Fibroblast of upper back skin (primary cell): ENCODE measurements around the gene CLIP2.
"Not testable (repeated sequence)": the region's sequence is repeated elsewhere in the genome, so short reads cannot be mapped to it uniquely, and the experiment has no call there.

Experiments
- DNase-seq: peaks from one replicate; pipeline ENCODE4 v3.0.0-alpha.2; 2013

The CLIP2 gene

DNA sequence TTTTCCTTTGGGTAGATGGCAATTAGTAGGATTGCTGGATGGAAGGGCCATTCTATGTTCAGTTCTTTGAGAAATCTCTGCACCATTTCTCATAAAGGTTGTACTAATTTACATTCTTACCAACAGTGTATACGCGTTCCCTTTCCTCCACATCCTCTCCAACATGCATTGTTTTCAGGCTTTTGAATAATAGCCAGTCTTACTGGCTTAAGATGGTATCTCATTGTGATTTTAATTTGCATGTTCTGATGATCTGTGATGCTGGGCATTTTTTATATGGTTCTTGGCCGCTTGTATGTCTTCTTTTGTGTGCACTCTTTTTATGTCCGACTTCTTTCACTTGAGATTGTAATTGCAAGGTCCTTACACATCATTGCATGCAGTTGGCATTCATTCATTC lies 11.7 kb downstream of the CLIP2 start:
- no peak for DNase-seq

DNA sequence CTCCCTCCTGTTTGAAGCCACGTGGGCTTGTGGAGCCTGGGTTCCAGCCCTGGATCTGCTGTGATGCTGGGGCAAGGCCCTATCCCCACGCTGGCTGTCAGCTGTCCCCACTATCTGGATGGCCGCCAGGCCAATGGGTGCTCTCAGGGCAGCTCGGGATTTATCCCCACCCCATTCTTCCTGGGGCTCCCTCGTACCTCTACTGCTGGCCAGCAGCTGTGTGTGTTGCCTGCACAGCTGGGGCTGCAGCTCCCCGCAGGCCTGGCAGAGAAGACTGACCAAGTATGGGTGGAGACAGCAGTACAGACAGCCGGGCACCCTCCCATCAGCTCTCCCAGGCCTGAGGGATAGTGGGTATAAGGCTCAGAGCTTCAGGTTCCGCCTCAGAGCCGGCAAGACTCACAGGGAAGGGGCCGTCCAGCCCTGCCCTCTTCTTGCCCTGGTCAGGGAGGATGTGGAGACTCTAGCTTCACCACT lies 13.6 kb downstream of the CLIP2 start:
- DNase-seq, result no peak

DNA sequence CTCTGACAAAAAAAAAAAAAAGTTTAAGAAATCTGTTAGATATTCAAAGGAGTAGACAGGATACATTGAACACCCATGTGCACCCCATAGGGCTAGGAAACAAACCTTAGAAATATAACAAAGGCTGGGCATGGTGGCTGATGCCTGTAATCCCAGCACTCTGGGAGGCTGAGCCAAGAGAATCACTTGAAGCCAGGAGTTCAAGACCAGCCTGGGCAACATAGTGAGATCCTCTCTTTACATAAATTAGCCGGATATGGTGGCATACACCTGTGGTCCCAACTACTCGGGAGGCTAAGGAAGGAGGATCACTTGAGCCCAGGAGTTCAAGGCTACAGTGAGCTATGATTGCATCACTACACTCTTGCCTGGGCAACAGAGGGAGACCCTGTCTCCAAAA lies 15.3 kb downstream of the CLIP2 start:
- no peak for DNase-seq

DNA sequence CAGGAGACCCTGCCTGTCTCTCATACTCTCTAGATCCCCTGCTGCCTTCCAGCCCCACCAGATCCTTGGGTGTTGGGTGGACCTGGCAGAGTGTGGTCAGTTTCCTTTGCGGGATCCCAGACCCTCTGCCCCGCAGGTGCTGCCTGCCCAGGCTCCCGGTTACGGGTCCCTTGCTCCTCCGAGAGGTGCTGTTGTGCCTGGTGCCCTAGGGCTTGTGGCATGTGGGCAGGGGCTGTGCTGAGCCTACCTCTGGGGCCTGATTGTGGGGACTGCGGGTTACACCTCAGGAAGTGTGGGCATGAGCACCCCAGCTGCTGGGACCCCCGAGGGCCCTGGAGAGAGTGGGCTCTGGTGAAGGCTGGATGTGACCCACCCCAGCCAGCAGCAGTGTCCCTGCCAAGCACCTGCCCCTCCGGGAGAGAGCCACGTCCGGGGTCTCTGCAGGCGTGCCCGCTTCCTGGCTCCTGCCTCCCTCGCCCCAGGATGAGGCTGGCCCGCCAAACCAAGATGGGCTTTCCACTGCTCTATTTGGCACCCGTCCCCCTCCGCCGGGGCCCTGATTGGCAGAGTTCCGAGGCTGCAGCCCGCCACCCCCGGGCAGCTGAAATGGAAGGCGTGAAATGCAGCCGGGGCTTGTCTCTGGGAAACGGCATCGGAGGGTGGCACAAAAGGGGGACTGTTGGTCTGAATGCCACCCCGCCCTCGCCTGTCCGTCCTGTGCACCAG lies 17.0 kb downstream of the CLIP2 start:
- DNase-seq, result no peak

DNA sequence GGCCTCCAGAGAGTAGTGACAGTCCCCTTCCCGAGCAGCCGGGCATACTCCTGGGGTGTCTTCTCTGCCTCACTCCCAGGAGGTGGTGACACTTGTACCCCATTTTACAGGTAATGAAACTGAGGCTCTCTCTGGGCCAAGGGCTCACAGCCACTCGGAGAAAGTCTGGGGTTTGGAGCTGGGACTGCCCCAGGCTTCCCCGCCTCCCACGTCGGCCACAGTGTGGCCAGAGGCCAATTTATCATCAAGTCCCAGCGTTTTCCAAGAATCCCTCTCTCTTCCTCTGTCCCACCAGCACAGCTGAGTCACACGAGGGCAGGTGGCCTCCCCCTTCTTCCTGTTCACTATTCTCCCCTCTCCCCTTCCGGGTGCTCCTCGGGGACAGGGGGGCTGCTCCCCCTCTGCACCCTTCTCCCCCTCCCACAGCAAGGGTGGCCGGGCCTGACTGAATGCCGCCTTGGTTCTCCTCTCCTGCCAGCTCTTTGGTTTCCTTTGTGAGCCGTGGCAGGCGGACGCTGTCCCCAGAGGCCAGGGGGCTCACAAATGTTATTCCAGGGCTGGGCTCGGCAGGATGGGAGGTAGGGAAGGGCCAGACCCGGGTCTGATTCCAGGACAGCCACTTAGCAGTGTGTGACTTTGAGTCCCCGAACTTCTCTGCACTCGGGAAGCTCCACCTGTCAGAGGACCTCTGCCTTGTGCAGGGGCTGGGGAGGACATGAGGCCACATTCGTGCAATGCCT lies 17.7 kb downstream of the CLIP2 start:
- DNase-seq, result peak; percentile 76

DNA sequence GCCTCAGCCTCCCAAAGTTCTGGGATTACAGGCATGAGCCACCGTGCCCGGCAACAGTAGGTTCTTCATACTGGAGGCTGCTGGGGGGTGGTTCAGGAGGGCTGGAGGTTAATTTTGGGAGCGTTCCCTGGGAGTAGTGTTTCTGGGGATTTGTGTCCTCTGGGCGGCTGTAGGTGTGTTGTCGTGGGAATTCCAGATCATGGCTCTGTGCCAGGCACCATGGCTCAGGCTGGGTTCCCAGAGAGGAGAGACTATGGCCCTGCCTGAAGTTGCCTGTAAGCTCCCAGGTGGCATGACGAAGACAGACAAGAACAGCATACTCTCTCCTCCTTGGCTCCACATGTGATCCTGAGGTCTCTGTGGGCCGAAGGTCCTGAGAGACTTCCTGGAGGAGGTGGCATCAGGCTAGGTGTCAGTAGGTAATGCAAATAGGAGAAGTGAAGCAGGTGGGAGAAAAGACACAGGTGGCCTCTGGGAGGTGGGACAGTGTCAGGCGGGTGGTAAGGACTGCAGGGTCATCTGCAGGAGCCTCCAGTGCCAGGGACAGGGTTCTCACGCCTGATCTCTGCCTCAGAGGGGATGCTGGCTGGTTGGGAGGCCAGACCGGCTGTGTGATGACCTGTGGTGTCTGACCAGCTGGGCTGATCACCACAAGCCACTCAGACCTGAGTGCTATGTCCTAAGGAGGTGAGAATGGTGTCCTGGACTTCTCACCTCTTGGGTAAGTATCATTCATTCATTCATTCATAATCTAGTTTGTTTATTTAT lies 18.7 kb downstream of the CLIP2 start:
- DNase-seq, result no peak

DNA sequence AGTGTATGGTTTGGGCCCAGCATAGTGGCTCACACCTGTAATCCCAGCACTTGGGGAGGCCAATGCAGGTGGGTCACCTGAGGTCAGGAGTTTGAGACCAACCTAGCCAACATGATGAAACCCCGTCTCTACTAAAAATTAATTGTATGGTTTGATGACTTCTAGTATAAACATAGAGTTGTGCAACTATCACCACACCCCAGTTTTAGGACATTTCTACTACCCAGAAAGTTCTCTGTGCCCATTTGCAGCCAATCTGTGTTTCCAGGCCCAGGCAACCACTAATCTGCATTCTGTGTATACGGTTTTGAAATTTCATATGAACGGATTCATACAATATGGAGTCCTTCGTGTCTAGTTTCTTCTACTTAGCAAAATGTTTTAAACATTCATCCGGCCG lies 20.0 kb downstream of the CLIP2 start:
- DNase-seq, result no peak

DNA sequence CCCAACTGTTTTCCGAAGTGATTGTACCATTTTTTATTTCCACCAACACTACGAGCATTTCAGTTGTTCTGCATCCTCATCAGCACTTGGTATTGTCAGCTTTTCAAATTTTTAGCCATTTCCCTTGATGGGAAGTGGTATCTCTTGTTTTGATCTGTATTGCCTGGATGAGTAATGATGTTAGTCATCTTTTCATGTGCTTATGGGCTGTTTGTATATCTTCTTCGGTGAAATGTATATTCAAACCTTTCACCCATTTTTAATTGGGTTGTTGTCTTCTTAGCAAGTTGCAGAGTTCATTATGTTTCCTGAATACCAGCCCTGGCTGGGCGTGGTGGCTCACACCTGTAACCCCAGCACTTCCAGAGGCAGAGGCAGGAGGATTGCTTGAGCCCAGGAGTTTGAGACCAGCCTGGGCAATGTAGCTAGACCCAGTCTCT lies 22.1 kb downstream of the CLIP2 start:
- no peak for DNase-seq

DNA sequence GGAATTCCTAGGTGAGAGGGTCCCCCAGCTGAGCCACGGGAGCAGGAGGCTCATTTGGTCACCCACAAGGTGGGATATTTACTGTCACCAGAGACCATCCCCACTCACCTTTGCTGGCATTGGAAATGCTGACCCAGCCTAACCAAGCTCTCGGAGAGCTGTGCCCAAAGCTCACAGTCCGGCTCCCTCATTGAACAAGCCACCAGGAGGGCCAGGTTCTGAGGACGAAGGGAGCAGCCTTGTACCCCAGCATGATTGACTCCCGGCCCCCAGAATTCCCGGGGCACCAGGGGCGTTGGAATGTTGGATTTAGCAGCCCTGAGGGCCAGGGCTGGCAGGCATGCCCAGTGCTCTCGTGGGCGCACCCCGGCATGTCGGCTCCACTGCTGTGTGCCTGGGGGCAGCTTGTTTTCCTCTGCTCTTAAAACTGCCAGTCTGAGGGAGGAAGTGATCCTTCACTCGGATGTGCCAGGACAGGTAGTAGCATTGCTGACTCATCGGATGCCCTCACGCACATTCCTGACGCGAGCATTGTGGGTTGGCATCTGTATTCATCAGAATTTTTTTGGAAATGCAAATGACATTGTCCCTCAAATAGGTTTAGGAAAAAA lies 23.3 kb downstream of the CLIP2 start:
- no peak for DNase-seq

DNA sequence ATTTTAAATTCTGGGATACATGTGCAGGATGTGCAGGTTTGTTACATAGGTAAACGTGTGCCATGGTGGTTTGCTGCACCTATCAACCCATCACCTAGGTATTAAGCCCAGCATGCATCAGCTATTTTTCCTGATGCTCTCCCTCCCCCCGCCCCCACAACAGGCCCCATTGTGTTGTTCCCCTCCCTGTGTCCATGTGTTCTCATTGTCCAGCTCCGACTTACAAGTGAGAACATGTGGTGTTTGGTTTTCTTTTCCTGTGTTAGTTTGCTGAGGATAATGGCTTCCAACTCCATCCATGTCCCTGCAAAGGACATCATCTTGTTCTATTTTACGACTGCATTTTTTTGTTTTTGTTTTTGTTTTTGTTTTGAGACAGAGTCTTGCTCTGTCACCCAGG lies 26.7 kb downstream of the CLIP2 start:
- not testable (repeated sequence) for DNase-seq

DNA sequence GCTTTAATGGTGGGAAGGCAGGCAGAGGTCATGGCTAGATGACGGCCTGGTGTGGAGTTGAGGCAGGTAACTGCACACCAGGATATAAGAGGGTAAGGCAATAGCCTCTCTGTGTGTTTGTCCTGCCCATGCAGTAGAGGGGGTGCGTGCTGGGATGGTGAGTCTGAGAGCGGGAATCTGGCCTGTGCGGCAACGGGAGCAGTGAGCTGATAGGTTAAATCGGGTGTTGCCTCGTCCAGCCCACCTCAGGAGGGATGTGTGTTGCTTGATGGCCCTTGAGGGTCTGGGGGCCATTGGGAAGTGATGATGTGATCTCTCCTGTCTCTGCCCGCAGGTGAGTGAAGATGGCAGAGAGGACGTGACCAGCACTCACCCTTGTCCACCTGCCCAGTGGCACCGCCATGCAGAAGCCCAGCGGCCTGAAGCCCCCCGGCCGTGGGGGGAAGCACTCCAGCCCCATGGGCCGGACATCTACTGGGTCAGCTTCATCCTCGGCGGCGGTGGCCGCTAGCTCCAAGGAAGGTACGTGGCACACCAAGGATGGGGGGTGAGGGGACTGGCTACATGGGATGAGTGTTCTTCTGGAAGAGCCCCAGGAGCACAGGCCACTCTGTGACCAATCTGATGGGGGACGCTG lies 28.1 kb downstream of the CLIP2 start:
- no peak for DNase-seq

DNA sequence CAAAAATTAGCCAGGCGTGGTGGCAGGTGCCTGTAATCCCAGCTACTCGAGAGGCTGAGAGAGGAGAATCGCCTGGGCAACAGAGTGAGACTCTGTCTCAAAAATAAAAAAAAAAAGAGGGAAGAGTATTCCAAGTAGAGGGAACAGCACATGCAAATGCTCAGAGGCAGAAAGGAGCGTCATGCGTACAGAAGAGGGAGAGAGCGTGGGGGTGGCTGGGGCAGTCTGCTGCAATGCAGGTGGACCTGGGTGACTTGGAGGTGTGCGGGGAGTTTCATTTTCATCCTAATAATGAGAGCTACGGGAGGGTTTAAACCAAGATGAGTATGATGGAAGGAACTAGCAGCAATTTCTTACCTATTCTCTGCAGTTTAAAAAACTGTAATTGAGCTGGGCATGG lies 28.8 kb downstream of the CLIP2 start:
- no peak for DNase-seq

DNA sequence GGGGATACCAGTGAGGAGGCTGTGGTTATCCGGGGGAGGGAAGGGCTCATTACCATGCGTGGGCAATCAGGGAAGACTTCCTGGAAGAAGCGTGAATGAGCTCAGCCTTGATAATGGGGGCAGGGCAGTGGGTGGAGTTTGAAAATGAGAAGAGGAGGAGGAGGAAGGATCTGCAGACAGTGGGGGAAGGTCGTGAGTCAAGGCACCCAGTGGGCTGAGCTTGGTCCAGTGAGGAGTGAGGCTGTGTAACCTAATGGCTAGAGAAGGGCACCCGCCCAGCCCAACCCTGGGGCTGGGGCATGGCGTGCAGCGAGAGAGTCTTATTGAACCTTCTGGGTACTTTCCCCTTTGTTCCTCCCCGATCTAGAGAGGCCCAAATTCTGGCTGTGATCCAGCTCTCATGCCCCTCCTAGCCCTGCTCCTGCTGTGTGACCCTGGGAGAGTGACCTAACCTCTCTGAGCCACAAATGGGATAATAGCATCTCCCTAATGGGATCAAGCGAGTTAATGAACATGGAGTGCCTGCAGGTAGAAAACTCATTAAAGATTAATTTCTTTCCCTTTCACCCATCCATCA lies 31.5 kb downstream of the CLIP2 start:
- no peak for DNase-seq

DNA sequence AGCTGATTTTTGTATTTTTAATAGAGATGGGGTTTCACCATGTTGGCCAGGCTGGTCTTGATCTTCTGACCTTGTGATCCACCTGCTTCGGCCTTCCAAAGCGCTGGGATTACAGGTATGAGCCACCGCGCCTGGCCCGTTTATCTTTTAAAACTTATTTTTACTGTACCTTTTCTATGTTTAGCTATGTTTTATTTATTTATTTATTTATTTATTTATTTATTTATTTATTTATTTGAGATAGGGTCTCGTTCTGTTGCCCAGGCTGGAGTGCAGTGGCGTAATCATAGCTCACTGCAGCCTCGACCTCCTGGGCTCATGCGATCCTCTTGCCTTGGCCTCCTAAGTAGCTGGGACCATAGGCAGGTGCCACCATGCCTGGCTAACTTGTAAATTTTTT lies 33.7 kb downstream of the CLIP2 start:
- DNase-seq, result not testable (repeated sequence)

DNA sequence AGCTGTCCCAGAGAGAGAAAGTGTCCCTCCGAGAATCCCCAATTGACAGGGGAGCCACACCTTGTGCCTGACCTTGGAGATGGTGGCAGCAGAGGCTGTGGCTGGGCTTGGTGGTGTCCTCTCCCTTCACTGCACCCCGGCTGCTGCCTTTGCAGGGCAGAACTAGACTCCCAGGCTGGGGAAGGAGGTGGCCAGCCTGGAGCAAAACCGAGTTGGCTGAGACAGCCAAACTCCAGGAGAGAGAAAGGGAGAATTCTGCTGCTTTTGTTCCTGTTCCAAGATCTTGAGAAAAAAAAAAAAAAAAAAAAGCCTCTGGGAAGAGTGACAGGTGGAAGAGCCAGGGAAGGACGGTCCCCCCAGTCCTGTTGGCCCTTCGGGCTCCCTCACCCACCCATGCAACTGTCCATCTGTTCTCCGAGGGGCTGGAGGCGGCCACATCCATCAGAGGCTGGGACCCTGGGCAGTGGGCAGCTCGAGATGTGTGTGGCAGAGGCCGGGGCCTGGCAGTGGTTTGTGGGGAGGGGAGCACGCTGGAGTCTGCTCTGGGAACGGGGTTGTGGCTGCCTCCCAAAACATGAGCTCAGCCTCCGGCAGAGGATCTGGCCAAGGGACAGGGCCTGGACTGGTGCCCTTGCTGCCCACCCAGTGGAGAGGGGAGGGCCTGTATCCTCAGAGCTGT lies 35.5 kb downstream of the CLIP2 start:
- DNase-seq, result no peak

DNA sequence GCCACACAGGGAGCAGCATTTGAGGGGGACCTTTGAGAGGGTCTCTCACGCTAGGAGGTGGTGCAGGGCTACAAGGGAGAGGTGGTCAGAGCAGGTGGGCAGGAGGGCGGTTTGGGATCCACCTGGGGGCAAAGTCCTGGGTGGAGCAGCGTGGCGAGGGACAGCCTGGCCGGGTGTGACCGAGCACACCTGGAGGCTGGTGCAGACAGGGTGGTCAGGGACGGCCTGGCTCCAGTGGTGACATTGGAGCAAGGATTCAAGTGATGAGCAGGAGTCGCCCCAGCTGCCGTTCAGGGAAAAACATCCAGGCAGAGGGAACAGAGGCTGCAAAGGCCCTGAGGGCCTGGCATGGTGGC lies 36.0 kb downstream of the CLIP2 start:
- DNase-seq, result no peak

DNA sequence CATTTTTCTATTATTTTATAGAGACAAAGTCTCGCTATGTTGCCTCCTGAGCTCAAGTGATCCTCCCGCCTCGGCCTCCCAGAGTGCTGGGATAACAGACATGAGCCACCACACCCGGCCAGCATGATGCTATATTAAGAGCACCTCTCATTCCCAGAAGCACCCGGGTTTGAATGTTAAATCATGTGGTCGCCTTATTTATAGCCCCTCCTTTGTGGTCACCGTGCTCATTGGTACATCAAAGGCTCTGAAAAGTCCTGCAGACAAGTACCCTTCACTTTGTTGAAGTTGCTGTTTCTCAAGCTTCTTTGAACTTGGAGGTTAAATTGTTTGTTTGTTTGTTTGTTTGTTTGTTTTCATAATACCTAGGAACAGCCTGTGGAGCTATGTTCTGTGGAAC lies 40.0 kb downstream of the CLIP2 start:
- no peak for DNase-seq

DNA sequence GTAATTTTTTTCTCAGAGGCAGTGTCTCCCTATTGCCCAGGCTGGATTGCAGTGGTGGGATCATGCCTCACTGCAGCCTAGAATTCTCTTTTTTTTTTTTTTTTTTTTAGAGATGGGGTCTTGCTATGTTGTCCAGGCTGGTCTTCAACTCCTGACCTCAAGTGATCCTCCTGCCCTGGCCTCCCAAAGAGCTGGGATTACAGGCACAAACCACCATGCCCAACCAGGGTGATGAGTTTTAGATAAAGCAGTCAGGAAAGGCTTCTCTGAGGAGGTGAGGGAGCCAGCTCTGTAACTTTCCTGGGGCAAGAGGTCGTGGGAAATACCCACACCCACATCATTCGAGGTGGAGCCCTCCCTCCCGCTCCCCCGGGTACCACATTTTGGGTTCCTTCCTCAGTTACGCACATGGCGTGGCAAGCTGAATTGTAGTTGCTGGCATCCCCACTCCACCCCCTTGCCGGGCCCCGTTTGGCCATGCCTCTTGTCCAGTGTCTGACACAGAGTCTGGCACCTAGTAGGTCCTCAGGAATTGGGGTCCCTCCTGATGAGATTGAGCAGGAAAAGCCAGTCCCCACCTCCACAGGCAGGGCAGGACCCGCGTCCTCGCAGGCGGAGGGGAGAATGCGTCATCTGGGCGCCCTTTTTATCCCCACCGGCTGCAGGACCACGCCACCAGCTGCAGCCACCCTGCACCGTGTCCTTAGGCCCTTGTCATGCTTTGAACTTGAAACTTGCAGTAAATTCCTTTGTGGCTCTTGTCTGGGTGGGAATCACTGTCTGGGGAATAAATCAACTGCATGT lies 43.4 kb downstream of the CLIP2 start:
- DNase-seq, result no peak

DNA sequence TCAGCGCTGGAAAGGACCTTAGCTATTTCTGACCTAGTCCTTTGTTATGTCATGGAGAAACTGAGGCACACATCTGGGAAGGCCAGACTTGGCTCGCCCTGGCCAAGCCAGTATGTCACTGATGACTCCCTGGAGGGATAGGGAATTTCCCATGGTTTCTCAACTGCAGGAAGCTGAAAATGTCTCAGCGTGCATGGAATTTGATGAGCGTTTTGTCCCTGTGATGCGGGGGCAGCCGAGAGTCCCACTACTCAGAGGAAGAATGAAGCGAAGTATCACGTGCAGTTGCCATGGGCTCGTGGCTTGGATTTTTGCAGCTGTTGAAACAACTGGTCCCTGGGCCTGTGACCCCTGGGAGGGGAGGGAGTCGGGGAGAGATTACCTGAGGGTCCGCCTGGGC lies 44.8 kb downstream of the CLIP2 start:
- DNase-seq, result peak; percentile 67

DNA sequence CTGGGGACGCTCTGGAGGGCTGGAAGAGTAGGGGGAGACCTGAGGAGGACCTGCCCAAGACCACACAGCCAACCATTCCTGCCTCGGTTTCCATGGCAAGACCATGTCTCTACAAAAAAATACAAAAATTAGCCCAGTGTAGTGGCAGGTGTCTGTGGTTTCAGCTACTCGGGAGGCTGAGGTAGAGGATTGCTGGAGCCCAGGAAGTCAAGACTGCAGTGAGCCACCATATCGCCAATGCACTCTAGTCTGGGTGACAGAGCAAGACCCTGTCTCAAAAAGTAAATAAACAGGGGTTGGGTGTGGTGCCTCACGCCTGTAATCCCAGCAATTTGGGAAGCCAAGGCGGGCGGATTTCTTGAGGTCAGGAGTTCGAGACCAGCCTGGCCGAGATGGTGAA lies 48.7 kb downstream of the CLIP2 start:
- no peak for DNase-seq
